ENCODE results near the gene ZBTB4.

ZBTB4 gene

DNA sequence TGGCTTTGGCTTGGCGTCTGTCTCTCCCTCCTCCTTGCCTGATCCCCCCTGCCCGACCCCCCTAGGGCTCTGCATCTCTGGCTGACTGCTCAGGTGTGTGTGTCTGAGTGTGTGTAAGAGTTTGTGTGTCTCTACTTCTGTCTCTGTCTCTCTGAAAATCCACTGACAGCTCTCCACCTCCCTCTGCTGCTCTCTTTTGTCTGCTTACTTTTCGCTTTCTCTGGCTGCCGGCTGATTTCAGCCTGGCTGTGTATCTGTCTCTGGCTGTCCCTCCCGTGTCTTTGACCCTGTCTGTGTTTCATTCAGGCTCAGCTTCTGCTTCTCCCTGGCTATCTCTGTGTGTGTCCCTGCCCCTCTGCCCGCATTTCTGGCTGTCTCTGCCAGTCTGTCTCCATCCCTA, 63.1 kb downstream of the ZBTB4 start:
- no peak for DNase-seq

DNA sequence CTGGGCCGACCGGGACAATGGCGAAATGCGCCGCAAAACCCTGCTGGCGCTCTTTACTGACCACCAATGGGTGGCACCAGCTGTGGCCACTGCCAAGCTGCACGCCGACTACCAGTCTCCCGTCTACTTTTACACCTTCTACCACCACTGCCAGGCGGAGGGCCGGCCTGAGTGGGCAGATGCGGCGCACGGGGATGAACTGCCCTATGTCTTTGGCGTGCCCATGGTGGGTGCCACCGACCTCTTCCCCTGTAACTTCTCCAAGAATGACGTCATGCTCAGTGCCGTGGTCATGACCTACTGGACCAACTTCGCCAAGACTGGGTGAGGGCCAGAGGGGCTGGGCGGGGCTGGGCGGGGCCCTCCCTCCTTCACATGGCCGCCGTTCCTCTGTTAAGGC, 63.6 kb downstream of the ZBTB4 start:
- no peak for DNase-seq

DNA sequence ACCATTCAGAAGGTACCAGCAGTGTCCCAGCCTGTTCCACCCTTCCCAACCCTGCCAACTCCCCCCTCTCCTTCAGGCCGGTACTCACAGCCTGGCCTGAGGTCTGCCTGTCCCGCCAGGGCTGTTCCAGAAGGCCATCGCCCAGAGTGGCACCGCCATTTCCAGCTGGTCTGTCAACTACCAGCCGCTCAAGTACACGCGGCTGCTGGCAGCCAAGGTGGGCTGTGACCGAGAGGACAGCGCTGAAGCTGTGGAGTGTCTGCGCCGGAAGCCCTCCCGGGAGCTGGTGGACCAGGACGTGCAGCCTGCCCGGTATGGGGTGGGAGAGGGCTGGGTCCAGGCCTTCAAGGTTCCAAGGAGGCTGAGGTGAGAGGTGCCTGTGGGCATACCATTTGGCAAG, 64.6 kb downstream of the ZBTB4 start:
- no peak for DNase-seq

DNA sequence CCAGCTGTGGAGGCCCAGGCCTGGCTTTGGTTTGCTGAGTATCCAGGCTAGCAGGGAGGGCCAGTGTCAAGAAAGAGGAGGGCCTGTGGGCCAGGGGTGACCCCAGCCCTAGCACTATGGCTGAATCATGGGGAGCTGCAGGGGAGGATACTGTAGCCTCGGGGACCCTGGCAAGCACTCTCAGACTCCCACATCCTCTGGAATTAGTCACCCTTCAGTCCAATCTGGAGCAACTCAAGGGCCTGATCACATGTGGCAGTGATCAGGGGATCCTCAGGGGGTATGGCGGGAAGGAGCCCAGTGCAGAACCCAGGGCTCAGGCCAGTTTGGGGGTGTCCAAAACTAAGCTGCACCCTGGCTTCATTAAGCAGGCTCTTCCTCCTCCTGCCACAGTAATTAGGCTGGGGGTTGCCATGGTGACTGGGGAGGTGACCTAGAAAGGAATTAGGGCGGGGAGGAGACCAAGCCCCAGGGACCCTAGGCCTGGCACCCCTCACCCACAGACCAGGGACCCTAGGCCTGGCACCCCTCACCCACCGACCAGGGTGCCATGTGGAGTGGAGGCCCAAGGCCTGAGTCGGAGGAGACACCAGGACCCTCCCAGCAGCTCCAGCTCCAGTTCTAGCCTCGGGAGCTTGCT, 66.0 kb downstream of the ZBTB4 start:
- peak; percentile 66 for DNase-seq

DNA sequence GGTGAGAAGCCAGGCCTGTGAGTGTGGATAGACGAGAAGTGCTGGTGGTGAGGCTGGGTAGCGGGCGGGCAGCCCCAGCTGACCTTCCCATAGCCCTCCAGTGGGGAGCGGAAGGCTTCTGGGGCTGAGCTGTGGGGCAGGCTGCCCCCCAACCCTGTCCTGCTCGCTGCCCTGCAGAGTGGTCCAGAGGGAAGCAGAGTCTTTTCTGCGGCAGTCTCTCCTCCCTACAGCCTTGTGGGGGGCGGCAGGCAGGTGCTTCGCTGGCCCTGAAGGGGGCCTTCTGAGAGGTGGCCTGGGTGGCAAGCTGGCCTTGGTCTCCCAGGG, 68.0 kb downstream of the ZBTB4 start:
- no peak for DNase-seq

DNA sequence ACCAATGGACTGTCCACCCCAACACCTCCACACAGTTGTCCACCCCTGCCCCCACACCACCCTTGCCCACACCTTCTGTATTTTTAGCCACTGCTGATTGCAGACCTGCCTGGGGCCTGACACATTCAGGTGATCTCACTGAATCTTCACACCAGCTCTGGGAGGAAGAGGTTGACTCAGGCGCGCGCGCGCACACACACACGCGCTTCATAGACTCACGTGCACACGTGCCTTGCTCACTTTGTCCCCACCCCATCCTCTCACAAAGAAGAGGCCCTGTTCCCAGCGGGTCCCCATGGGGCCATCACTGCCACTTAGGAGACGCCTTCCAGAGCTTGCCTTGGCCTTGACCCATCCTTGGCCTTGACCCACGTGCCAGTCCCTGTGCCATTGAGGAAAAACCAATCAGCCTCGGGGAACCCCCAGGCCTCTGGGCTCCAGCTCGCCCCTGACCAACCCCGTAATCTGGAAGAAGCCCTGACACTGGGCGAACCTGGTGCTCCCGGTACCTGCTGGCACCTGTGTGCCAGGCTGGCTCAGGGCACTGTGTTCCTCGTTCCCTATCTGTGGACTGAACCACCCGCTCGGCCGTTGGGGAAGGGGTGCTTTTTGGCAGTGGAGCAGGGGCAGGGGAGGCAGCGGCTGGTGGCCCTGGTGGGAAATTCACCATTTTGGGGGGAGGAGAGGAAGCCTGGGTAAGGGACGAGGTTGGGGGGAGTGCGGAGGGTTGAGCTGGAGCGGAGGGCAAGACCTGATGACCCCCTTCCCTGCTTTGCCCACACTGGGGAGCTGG, 68.6 kb downstream of the ZBTB4 start:
- DNase-seq = no peak

DNA sequence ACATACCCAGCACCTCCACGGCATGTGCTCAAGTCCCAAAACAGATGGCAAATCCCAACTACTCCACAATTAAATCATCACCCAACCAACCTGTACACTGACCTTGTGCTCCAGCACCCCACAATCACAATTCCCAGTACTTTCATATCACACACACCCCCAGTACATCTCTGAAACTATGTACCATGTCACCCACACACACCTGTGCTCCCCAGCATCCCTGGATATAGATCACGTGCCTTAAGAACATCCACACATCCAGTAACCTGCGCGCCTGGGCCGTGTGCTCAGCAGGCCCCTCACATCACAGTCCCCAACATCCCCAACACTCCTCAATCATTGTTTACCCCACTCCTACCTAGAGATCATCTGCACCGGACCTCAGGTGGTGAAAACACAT, 69.7 kb downstream of the ZBTB4 start:
- no peak for DNase-seq
